A549 (cell line): ENCODE data around the gene SPATA1. TPM values are rescaled to one million over a fixed set of nuclear protein-coding genes. Genes with fewer than 3 reads are reported as not detected.

ENCODE experiments used
- ATAC-seq, 2 experiments: fragments of 200-7000 bp in 1 of 2; fragments of >200 bp in 1 of 2; cut with Nextera tagmentation in 1 of 2; cut with Tn5 transposase in 1 of 2; 3 replicates each; pipeline versions ENCODE4 v1.8.0 to v1.9.1; 2018 to 2020; ENCODE audit warnings: mild to moderate bottlenecking in 1 of 2, moderate library complexity in 1 of 2
- CTCF ChIA-PET: fragments of 300-600 bp; sonication (Branson Sonifier 250); formaldehyde crosslinking; extraction: SDS; loops from one replicate; lab custom pipeline; 2021; ENCODE audit warnings: antibody characterized with exemption, inconsistent platforms; lab: Yijun Ruan, JAX
- POLR2A ChIA-PET: fragments of 350-600 bp; formaldehyde crosslinking; extraction: SDS; loops from one replicate; lab custom pipeline; 2021; ENCODE audit warnings: antibody characterized with exemption, inconsistent platforms; lab: Yijun Ruan, JAX
- DNase-seq, 2 experiments: peaks; one replicate each; pipeline versions ENCODE4 v3.0.0 to v3.0.0-alpha.2; 2011 to 2016; ENCODE audit warnings: low read depth in 1 of 2, low spot score in 1 of 2
- FAIRE-seq: peaks from 2 replicates; lab custom pipeline; 2011; peaks lifted over from hg19 to GRCh38; lab: Jason Lieb, UNC
- H3K27ac ChIP-seq, 2 experiments: fragments of >200 bp; sonication (Bioruptor Twin); formaldehyde crosslinking; 3 replicates each; pipeline ENCODE4 v1.5.1; 2016 to 2017
- H3K4me1 ChIP-seq: fragments of >200 bp; sonication (Bioruptor Twin); formaldehyde crosslinking; 3 replicates; pipeline ENCODE4 v1.6.1; 2016
- H3K4me2 ChIP-seq: fragments of >200 bp; sonication (Bioruptor Twin); formaldehyde crosslinking; 3 replicates; pipeline ENCODE4 v1.6.1; 2016
- H3K4me3 ChIP-seq: fragments of >200 bp; sonication (Bioruptor Twin); formaldehyde crosslinking; 3 replicates; pipeline ENCODE4 v1.5.1; 2016
- H3K9me3 ChIP-seq: fragments of >200 bp; sonication (Bioruptor Twin); formaldehyde crosslinking; 3 replicates; pipeline ENCODE4 v1.6.1; 2016
- CEBPB ChIP-seq, 2 experiments: fragments of >200 bp in 1 of 2; sonication (Bioruptor Twin) in 1 of 2; formaldehyde crosslinking in 1 of 2; IDR thresholded peaks; 2 replicates each; pipeline ENCODE4 v1.6.1; 2012 to 2016
- CHD2 ChIP-seq: fragments of 150-350 bp; IDR thresholded peaks from 2 replicates; pipeline ENCODE4 v1.6.1; 2014; ENCODE audit warnings: low read length; ENCODE audit not compliant: partially characterized antibody
- EHF ChIP-seq: fragments of 250-450 bp; sonication (Bioruptor Pico); IDR thresholded peaks from 2 replicates; pipeline ENCODE4 v1.5.0; 2020; ENCODE audit warnings: mild to moderate bottlenecking
- HMGXB4 ChIP-seq: fragments of 250-450 bp; sonication (Bioruptor Pico); IDR thresholded peaks from 2 replicates; pipeline ENCODE4 v1.5.0; 2021; ENCODE audit warnings: mild to moderate bottlenecking, moderate library complexity, borderline replicate concordance
- HOXB13 ChIP-seq: fragments of 250-450 bp; sonication (Bioruptor Pico); IDR thresholded peaks from 2 replicates; pipeline ENCODE4 v1.5.0; 2020; ENCODE audit warnings: low read depth, mild to moderate bottlenecking, moderate library complexity
- JUN ChIP-seq, 2 experiments: fragments of >200 bp; sonication (Bioruptor Twin); formaldehyde crosslinking; IDR thresholded peaks; 2 replicates in 1 of 2; 3 replicates in 1 of 2; pipeline ENCODE4 v1.6.1; 2016 to 2017
- JUNB ChIP-seq: fragments of >200 bp; sonication (Bioruptor Twin); formaldehyde crosslinking; IDR thresholded peaks from 2 replicates; pipeline ENCODE4 v1.6.1; 2016
- MAFK ChIP-seq: fragments of 450-650 bp; IDR thresholded peaks from 2 replicates; pipeline ENCODE4 v1.6.1; 2014; ENCODE audit not compliant: partially characterized antibody
- MAX ChIP-seq: IDR thresholded peaks from 2 replicates; pipeline ENCODE4 v1.6.1; 2012
- NFE2L2 ChIP-seq: fragments of 150-350 bp; conservative IDR thresholded peaks from 2 replicates; pipeline ENCODE4 v1.6.1; 2014; ENCODE audit warnings: low read length
- PBX3 ChIP-seq: IDR thresholded peaks from 2 replicates; pipeline ENCODE4 v1.6.1; 2012
- POLR2AphosphoS2 ChIP-seq: conservative IDR thresholded peaks from 2 replicates; pipeline ENCODE4 v1.6.1; 2012; ENCODE audit warnings: low read length, improper control_type of control experiment, inconsistent platforms
- RFX5 ChIP-seq: fragments of 450-650 bp; IDR thresholded peaks from 2 replicates; pipeline ENCODE4 v1.7.1; 2014; ENCODE audit warnings: antibody characterized with exemption, mild to moderate bottlenecking, moderate library complexity
- SMC3 ChIP-seq: fragments of >200 bp; sonication (Bioruptor Twin); formaldehyde crosslinking; IDR thresholded peaks from 3 replicates; pipeline ENCODE4 v1.6.1; 2018; ENCODE audit warnings: inconsistent platforms
- TP53 ChIP-seq: fragments of 250-450 bp; sonication (Bioruptor Pico); IDR thresholded peaks from 2 replicates; pipeline ENCODE4 v1.5.0; 2021; ENCODE audit warnings: mild to moderate bottlenecking, moderate library complexity
- ZC3H11A ChIP-seq: fragments of 450-650 bp; IDR thresholded peaks from 2 replicates; pipeline ENCODE4 v1.6.1; 2014; ENCODE audit warnings: antibody characterized with exemption, mild to moderate bottlenecking
- ZFP36 ChIP-seq: fragments of 450-650 bp; IDR thresholded peaks from 2 replicates; pipeline ENCODE4 v1.6.1; 2014; ENCODE audit warnings: borderline replicate concordance; ENCODE audit not compliant: partially characterized antibody
- ZNF302 ChIP-seq: fragments of 250-450 bp; sonication (Bioruptor Pico); IDR thresholded peaks from 2 replicates; pipeline ENCODE4 v1.9.0; 2021; ENCODE audit warnings: inconsistent platforms, mild to moderate bottlenecking, moderate library complexity
- WGBS: methylation state at CpG from one replicate; pipeline ENCODE4 v1.1.6; 2017; ENCODE audit errors: missing lambda C conversion rate; 5-methylcytosine and 5-hydroxymethylcytosine counted together
- polyA plus RNA-seq, 4 experiments: library from polyadenylated mRNA; depleted of rRNA in 3 of 4; stranded (reverse); fragments of >200 nt; fragmentation: RNase III in 1 of 4; extraction: RNeasy Plus Mini Kit Qiagen cat#74134 plus additional on column Dnase treatment in 1 of 4; gene quantifications; 2 replicates in 3 of 4; 3 replicates in 1 of 4; pipeline ENCODE4 v1.2.3, GENCODE V29; 2011 to 2017

Gene SPATA1
- polyA plus RNA-seq, 2 of the 4 experiments (the other 2 are of a cell fraction): 0.49 to 1.2 TPM

DNA sequence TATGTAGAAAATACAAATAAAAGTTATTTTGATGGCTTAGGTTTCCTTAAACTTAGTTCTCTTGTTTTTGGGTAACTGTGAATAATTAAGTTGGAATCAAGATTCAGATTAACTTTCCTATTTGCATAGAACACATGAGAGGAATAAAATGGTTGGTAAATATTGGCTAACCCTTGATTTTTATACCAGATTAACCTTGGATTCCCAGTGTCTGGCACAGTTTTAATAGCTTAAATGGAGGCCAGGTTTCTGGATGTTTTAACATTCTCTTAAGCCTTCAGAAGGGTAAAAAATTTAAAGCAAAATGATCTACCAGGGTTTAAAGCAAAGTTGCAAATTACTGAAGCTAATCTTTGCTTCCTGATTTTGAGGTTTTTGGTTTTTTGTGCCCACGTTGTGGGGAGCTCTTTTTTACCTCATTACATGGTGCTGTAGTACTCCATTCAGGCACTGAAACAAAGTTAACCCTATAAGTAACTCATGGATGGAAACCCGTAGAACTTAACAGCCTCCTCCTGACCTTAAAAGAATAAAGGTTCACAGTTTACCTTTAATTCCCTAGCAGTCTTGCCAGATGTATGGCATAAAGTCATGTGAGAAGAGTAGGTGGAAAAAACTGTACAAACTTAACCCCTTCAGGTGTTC, 8.4 kb upstream of the SPATA1 start:
- Histone ChIP-seq H3K4me2 (no peak overlapping the region), H3K9me3 (no peaks in the 10 kb centered on the region), H3K4me1 (no peaks in the 10 kb centered on the region; the same call in 2 of the 3 replicates), H3K4me3 (no peak overlapping the region), H3K27ac (no peak overlapping the region)
- DNase-seq (no peak), FAIRE-seq (no peak), ATAC-seq (no peak)
- CTCF ChIA-PET: no interaction called here
- WGBS: 56% methylated on average over 2 of the region's 2 CpGs
- POLR2A ChIA-PET: interaction anchor here (0.8 kb wide), 1 partner anchor 8 kb away, joined by 3 read pairs; the partner anchor contains the start of genes GNG5 and SPATA1
- TF ChIP-seq RFX5 (no peak), ZNF302 (CRISPR knock-in tag) (no peak), ZFP36 (no peak), JUN (IDR thresholded peaks at IDR 0.05) (no peak), ZC3H11A (no peak), EHF (no peak), CEBPB (IDR thresholded peaks at IDR 0.05) (no peak), POLR2AphosphoS2 (no peak), SMC3 (no peak), HOXB13 (CRISPR knock-in tag) (no peak)

DNA sequence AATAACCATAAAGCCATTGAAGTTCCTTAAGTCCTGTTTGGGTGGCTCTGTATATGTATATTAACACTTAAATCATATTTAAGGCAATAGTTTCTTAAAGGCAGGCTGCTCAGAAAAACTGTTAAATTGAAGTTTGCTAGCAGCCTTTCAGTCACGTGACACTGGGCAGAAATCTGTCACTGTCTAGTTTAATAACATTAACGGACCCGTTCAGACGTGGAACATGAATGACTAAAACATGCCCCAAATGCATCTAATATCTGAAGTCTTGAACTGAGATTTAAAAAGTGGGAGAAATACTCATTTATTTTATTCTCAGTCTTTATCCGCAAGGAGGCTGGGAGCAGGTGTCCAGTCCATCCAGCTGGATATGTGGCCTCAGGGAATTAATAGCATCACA, 3.3 kb upstream of the SPATA1 start:
- FAIRE-seq (no peak), DNase-seq (no peak)
- CTCF ChIA-PET: interaction anchor here (1.6 kb wide), 1 partner anchor 117 kb away, joined by 6 read pairs; no protein-coding TSS in a partner anchor
- Histone ChIP-seq H3K4me1 (peaks cover 22% of the 10 kb centered on the region; the same call in 2 of the 3 replicates), H3K4me3 (no peak overlapping the region), H3K9me3 (no peaks in the 10 kb centered on the region)
- 92% methylated on average over 5 of the region's 5 CpGs for WGBS
- no peak for TF ChIP-seq NFE2L2
- TF ChIP-seq TP53 (CRISPR knock-in tag): no peak
- no peak for TF ChIP-seq JUNB
- TF ChIP-seq CHD2: no peak
- TF ChIP-seq, all 56 proteins: peak for 0
- no peak overlapping the region for H3K27ac ChIP-seq
- H3K4me2 ChIP-seq: no peak overlapping the region
- ATAC-seq: no peak
- POLR2A ChIA-PET: no interaction called here

DNA sequence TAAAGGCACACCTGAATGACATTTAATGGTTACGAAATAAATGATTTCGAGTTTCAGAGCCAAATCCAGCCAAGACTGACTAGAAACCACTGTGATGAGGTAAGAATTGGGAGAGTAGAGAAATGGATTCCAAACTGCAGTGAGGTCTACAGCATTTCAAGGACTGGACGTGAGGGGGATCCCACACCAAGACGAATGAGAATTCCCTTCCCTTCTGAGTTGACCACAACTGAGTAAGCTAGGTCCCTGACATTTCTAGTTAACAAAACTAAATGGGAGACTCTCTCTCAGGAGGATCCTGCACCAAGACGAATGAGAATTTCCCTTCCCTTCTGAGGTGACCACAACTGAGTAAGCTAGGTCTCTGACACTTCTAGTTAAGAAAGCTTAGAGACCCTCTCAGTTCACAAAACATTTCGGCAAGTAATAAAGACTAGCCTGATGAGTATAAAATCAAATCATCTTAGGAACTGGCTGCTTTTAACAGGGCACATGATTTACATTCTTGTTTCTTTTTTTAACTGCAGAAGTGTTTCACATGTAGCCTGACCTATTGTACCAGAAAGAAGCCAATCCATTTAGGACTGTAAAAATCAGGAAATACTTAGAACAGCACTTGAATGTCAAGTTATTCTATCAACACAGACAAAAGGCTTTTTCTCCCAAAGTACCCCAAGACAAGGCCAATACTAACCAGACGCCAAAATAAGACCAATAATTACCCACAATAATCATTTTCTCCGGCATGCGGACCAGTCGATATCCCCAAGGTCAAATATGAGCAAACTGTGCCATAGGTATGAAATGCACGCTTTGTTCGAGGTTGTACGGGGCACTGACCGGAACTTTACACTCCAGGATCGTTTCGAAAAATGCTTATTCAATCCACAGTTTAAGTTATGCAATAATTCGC, 1.4 kb upstream of the SPATA1 start:
- WGBS: 11% methylated on average over 17 of the region's 17 CpGs
- ChIA-PET POLR2A (interaction anchor here (1.1 to 1.9 kb wide), 4 partner anchors 26 to 207 kb away, joined by 3 to 27 read pairs (median 13); partner anchors contain the start of gene CTBS), CTCF (interaction anchor here (1.5 to 1.6 kb wide), 2 partner anchors 115 to 249 kb away, joined by 3 to 6 read pairs; no protein-coding TSS in a partner anchor)
- peak overlapping the region; percentile 79 for H3K4me3 ChIP-seq
- H3K4me2 ChIP-seq: peak overlapping the region; percentile 92
- no peak for FAIRE-seq
- no peak for TF ChIP-seq POLR2AphosphoS2
- TF ChIP-seq MAX: no peak
- TF ChIP-seq HMGXB4 (CRISPR knock-in tag): no peak
- no peak for TF ChIP-seq PBX3
- TF ChIP-seq MAFK: no peak
- peak in 1 of 2 experiments; percentile 4 for DNase-seq
- H3K9me3 ChIP-seq: 0 out of 3 replicates have a peak, but pooled peaks cover 4% of the 10 kb centered on the region
- peak overlapping the region; percentile 94 to 99 for H3K27ac ChIP-seq
- peaks cover 22% of the 10 kb centered on the region; the same call in 2 of the 3 replicates for H3K4me1 ChIP-seq
- ATAC-seq: no peak
